ENCODE data around the gene NUDT15.
"Not testable (repeated sequence)": the region's sequence is repeated elsewhere in the genome, so short reads cannot be mapped to it uniquely, and the experiment has no call there.

NUDT15 gene

GRCh38 chr13:48037346-48038173 is at the start of gene NUDT15:
TSS of gene NUDT15 (plus strand) at chr13:48037726. CDS start at chr13:48037747, 21 bp downstream.
- DNase-seq, result peak; percentile 37

- no peak for DNase-seq
Observed at GRCh38 chr13:47990427-47990826, 47.1 kb upstream of the NUDT15 start.

GRCh38 chr13:47990920-47991466 is 46.5 kb upstream of the NUDT15 start:
- DNase-seq, result no peak

- DNase-seq, result no peak
Observed at GRCh38 chr13:47991859-47992258, 45.7 kb upstream of the NUDT15 start.

- DNase-seq, result no peak
Observed at GRCh38 chr13:47997384-47997783, 40.1 kb upstream of the NUDT15 start.

GRCh38 chr13:47999973-48000372 is 37.6 kb upstream of the NUDT15 start:
- no peak for DNase-seq

GRCh38 chr13:48000559-48001113 is 36.9 kb upstream of the NUDT15 start:
- DNase-seq, result no peak

- DNase-seq, result peak; percentile 45
Observed at GRCh38 chr13:48001114-48001881, 36.2 kb upstream of the NUDT15 start, which contains the start of gene SUCLA2. TSS of gene SUCLA2 (minus strand) at chr13:48001273. CDS start at chr13:48001269, 4 bp downstream.

- DNase-seq, result not testable (repeated sequence)
Observed at GRCh38 chr13:48001999-48002398, 35.5 kb upstream of the NUDT15 start.

GRCh38 chr13:48004201-48004600 is 33.3 kb upstream of the NUDT15 start:
- DNase-seq, result no peak

GRCh38 chr13:48006396-48006795 is 31.1 kb upstream of the NUDT15 start:
- no peak for DNase-seq

GRCh38 chr13:48009284-48009683 is 28.2 kb upstream of the NUDT15 start:
- DNase-seq, result no peak

- no peak for DNase-seq
Observed at GRCh38 chr13:48010698-48011097, 26.8 kb upstream of the NUDT15 start.

GRCh38 chr13:48012668-48013067 is 24.9 kb upstream of the NUDT15 start:
- DNase-seq, result no peak

- no peak for DNase-seq
Observed at GRCh38 chr13:48014359-48014758, 23.2 kb upstream of the NUDT15 start.

- no peak for DNase-seq
Observed at GRCh38 chr13:48018637-48019036, 18.9 kb upstream of the NUDT15 start.

- DNase-seq, result no peak
Observed at GRCh38 chr13:48019796-48020195, 17.7 kb upstream of the NUDT15 start.

GRCh38 chr13:48028066-48028465 is 9.5 kb upstream of the NUDT15 start:
- DNase-seq, result no peak

- DNase-seq, result no peak
Observed at GRCh38 chr13:48029859-48030258, 7.7 kb upstream of the NUDT15 start.

- no peak for DNase-seq
Observed at GRCh38 chr13:48038761-48039160, 1.2 kb downstream of the NUDT15 start.

- DNase-seq, result no peak
Observed at GRCh38 chr13:48040049-48040448, 2.5 kb downstream of the NUDT15 start.

GRCh38 chr13:48040896-48041295 is 3.4 kb downstream of the NUDT15 start:
- no peak for DNase-seq

- DNase-seq, result no peak
Observed at GRCh38 chr13:48042894-48043293, 5.4 kb downstream of the NUDT15 start.

All from NCI-H1048 (cell line).